IMR-90 (cell line): ENCODE measurements around the gene MRPL47. TPM values are rescaled to one million over a fixed set of nuclear protein-coding genes. Genes with fewer than 3 reads are reported as not detected.

Experiments
- ATAC-seq: fragments of 200-7000 bp; cut with Tn5 transposase; 2 replicates; pipeline ENCODE4 v1.9.1; 2020; ENCODE audit warnings: low read depth, mild to moderate bottlenecking, moderate library complexity
- BruUV-seq: library from RNA; stranded (reverse); fragments of 400-500 nt; replicated peaks from 2 replicates; lab custom pipeline; 2021; lab: Mats Ljungman, UMichigan
- CTCF ChIA-PET: fragments of 300-600 bp; formaldehyde crosslinking; extraction: SDS; loops from one replicate; lab custom pipeline; 2021; ENCODE audit warnings: antibody characterized with exemption; lab: Yijun Ruan, JAX
- POLR2A ChIA-PET: fragments of 300-600 bp; sonication (Branson Sonifier 250); formaldehyde crosslinking; loops from one replicate; lab custom pipeline; 2022; ENCODE audit warnings: antibody characterized with exemption; ENCODE audit not compliant: unreplicated experiment; lab: Charles Lee
- DNase-seq: peaks from one replicate; pipeline ENCODE4 v3.0.0; 2013
- H2AFZ ChIP-seq: replicated peaks from 2 replicates; pipeline ENCODE3; 2013; ENCODE audit warnings: low read length, mild to moderate bottlenecking; ENCODE audit not compliant: poor library complexity
- H2AK5ac ChIP-seq: 2 replicates; pipeline ENCODE4 v1.6.1; 2013; ENCODE audit warnings: low read depth, low read length, inconsistent platforms
- H2AK9ac ChIP-seq: replicated peaks from 2 replicates; pipeline ENCODE3; 2013; ENCODE audit warnings: mild to moderate bottlenecking, low read depth, low read length, moderate library complexity; ENCODE audit not compliant: poor library complexity
- H2BK120ac ChIP-seq: 2 replicates; pipeline ENCODE4 v1.6.1; 2013; ENCODE audit warnings: low read depth, low read length, inconsistent platforms
- H2BK15ac ChIP-seq: 3 replicates; pipeline ENCODE4 v1.6.1; 2013; ENCODE audit warnings: low read depth, low read length, inconsistent platforms
- H2BK20ac ChIP-seq: 2 replicates; pipeline ENCODE4 v1.6.1; 2013; ENCODE audit warnings: low read depth, mild to moderate bottlenecking, inconsistent platforms, low read length, moderate library complexity
- H2BK5ac ChIP-seq: 2 replicates; pipeline ENCODE4 v1.6.1; 2013; ENCODE audit warnings: mild to moderate bottlenecking, low read depth, low read length, inconsistent platforms; ENCODE audit not compliant: poor library complexity, severe bottlenecking
- H3K14ac ChIP-seq: replicated peaks from 2 replicates; pipeline ENCODE4 v1.6.1; 2013; ENCODE audit warnings: low read depth, low read length, inconsistent platforms
- H3K18ac ChIP-seq: 2 replicates; pipeline ENCODE4 v1.6.1; 2013; ENCODE audit warnings: low read depth, low read length, control low read depth
- H3K23ac ChIP-seq: 2 replicates; pipeline ENCODE4 v1.6.1; 2013; ENCODE audit warnings: low read depth, low read length, inconsistent platforms
- H3K27ac ChIP-seq: 2 replicates; pipeline ENCODE4 v1.5.1; 2013; ENCODE audit warnings: mild to moderate bottlenecking, control low read depth, low read length; ENCODE audit not compliant: insufficient read depth
- H3K27me3 ChIP-seq: 2 replicates; pipeline ENCODE4 v1.6.1; 2013; ENCODE audit warnings: low read length; ENCODE audit not compliant: control insufficient read depth, insufficient read depth
- H3K36me3 ChIP-seq: 2 replicates; pipeline ENCODE4 v1.6.1; 2013; ENCODE audit warnings: low read length, mixed read lengths; ENCODE audit not compliant: control insufficient read depth, insufficient read depth
- H3K4ac ChIP-seq: 2 replicates; pipeline ENCODE4 v1.6.1; 2013; ENCODE audit warnings: low read depth, low read length, inconsistent platforms
- H3K4me1 ChIP-seq: 2 replicates; pipeline ENCODE4 v1.6.1; 2013; ENCODE audit warnings: low read length, mixed read lengths; ENCODE audit not compliant: control insufficient read depth, insufficient read depth
- H3K4me2 ChIP-seq: 2 replicates; pipeline ENCODE4 v1.6.1; 2013; ENCODE audit warnings: low read depth, mild to moderate bottlenecking, control low read depth, low read length, moderate library complexity
- H3K4me3 ChIP-seq: 2 replicates; pipeline ENCODE4 v1.5.1; 2013; ENCODE audit warnings: low read depth, mild to moderate bottlenecking, control low read depth, low read length, moderate library complexity; ENCODE audit not compliant: insufficient read depth
- H3K56ac ChIP-seq: 2 replicates; pipeline ENCODE4 v1.6.1; 2013; ENCODE audit warnings: low read length, inconsistent platforms; ENCODE audit not compliant: insufficient read depth; ENCODE audit errors: extremely low read depth
- H3K79me1 ChIP-seq, 2 experiments: 2 replicates each; pipeline ENCODE4 v1.6.1; 2013; ENCODE audit warnings: low read length in 2 of 2, inconsistent platforms in 1 of 2, low read depth in 1 of 2
- H3K9ac ChIP-seq: 2 replicates; pipeline ENCODE4 v1.6.1; 2013; ENCODE audit warnings: low read depth, low read length, control low read depth
- H3K9me1 ChIP-seq: 2 replicates; pipeline ENCODE4 v1.6.1; 2013; ENCODE audit warnings: low read length, inconsistent platforms; ENCODE audit not compliant: insufficient read depth
- H3K9me3 ChIP-seq: 2 replicates; pipeline ENCODE4 v1.6.1; 2013; ENCODE audit warnings: low read length; ENCODE audit not compliant: control insufficient read depth, insufficient read depth
- H4K20me1 ChIP-seq: 2 replicates; pipeline ENCODE4 v1.6.1; 2013; ENCODE audit warnings: low read length, inconsistent platforms; ENCODE audit not compliant: insufficient read depth
- H4K5ac ChIP-seq: 2 replicates; pipeline ENCODE4 v1.6.1; 2013; ENCODE audit warnings: mild to moderate bottlenecking, low read depth, low read length, control low read depth
- H4K8ac ChIP-seq, 2 experiments: 2 replicates each; pipeline ENCODE4 v1.6.1; 2013; ENCODE audit warnings: low read depth in 2 of 2, low read length in 2 of 2, control low read depth in 1 of 2, inconsistent platforms in 1 of 2
- H4K91ac ChIP-seq: 2 replicates; pipeline ENCODE4 v1.6.1; 2013; ENCODE audit warnings: low read depth, low read length, inconsistent platforms; ENCODE audit not compliant: insufficient read depth
- BHLHE40 ChIP-seq: fragments of 150-350 bp; IDR thresholded peaks from 2 replicates; pipeline ENCODE4 v1.6.1; 2016; ENCODE audit warnings: mild to moderate bottlenecking, low read depth, low read length
- CEBPB ChIP-seq: IDR thresholded peaks from 2 replicates; pipeline ENCODE4 v1.6.1; 2012; ENCODE audit warnings: low read depth, low read length, improper control_type of control experiment
- CHD1 ChIP-seq: IDR thresholded peaks from 2 replicates; pipeline ENCODE4 v1.6.1; 2012; ENCODE audit warnings: low read depth, low read length, improper control_type of control experiment
- ELK1 ChIP-seq: fragments of 150-350 bp; IDR thresholded peaks from 2 replicates; pipeline ENCODE4 v1.6.1; 2016; ENCODE audit warnings: low read depth, mild to moderate bottlenecking, low read length, moderate library complexity, borderline replicate concordance
- MAFK ChIP-seq: IDR thresholded peaks from 2 replicates; pipeline ENCODE4 v1.6.1; 2012; ENCODE audit warnings: low read depth, low read length, improper control_type of control experiment
- dilution Hi-C: fragments of 300-500 bp; cut with HindIII; formaldehyde crosslinking; loops from one replicate; pipeline ENCODE4 v1.14.3; 2018; ENCODE audit warnings: low sequenced_read_pairs; ENCODE audit not compliant: unreplicated experiment
- in situ Hi-C: fragments of 300-500 bp; cut with MboI; formaldehyde crosslinking; loops from 3 replicates; pipeline ENCODE4 v1.14.3; 2019; ENCODE audit warnings: low sequenced_read_pairs, inconsistent platforms, mixed read lengths
- intact Hi-C: fragments of 100-400 bp; cut with micrococcal nuclease; formaldehyde crosslinking; loops from 2 replicates; pipeline ENCODE4 v1.10.0; 2022
- polyA plus RNA-seq, 3 experiments: library from polyadenylated mRNA; depleted of rRNA; stranded (reverse); fragments of >200 nt; gene quantifications; 2 replicates each; pipeline ENCODE4 v1.2.3, GENCODE V29; 2012; ENCODE audit warnings: low replicate concordance in 1 of 3
- total RNA-seq: library from RNA; depleted of rRNA; stranded (reverse); fragments of >200 nt; gene quantifications from 2 replicates; pipeline ENCODE4 v1.2.3, GENCODE V29; 2012

The MRPL47 gene
- total and polyA plus RNA-seq, 2 of the 4 experiments (the other 2 are of a cell fraction): 41.4 to 43.7 TPM

GRCh38 chr3:179589143-179589542 is 15.3 kb downstream of the MRPL47 start:
- intact Hi-C loops: no loop called here
- Histone ChIP-seq H4K91ac (no peak overlapping the region), H3K9me3 (no peaks in the 10 kb centered on the region), H4K20me1 (no peaks in the 10 kb centered on the region; the same call in 1 of the 2 replicates), H2BK120ac (no peak overlapping the region), H2AK5ac (no peak overlapping the region), H2AFZ (no peak overlapping the region), H3K36me3 (peaks cover 31% of the 10 kb centered on the region), H3K23ac (no peak overlapping the region), H3K4me3 (no peak overlapping the region), H2BK15ac (no peak overlapping the region), H3K14ac (no peak overlapping the region), H3K27me3 (no peaks in the 10 kb centered on the region), H4K8ac (no peak overlapping the region), H3K9ac (no peak overlapping the region), H2BK20ac (no peak overlapping the region), H3K4ac (no peak overlapping the region), H2BK5ac (no peak overlapping the region), H3K56ac (no peak overlapping the region), H4K5ac (no peak overlapping the region), H3K18ac (no peak overlapping the region), H3K4me1 (peaks cover 2% of the 10 kb centered on the region; the same call in 1 of the 2 replicates), H3K9me1 (peaks cover 3% of the 10 kb centered on the region; the same call in 1 of the 2 replicates), H3K27ac (no peak overlapping the region), H3K4me2 (no peak overlapping the region), H2AK9ac (no peak overlapping the region), H3K79me1 (no peaks in the 10 kb centered on the region; a peak in 2 of 4 replicates)
- ATAC-seq (no peak), DNase-seq (peak; percentile 73)
- in situ Hi-C loops: loop anchor here (25.0 kb wide), 1 partner anchor 1373 kb away; no protein-coding TSS in a partner anchor
- ChIA-PET POLR2A (interaction anchor here (0.8 kb wide), 1 partner anchor 15 kb away, joined by 3 read pairs; the partner anchor contains the start of genes MRPL47 and NDUFB5), CTCF (interaction anchor here (0.6 kb wide), 1 partner anchor 158 kb away, joined by 3 read pairs; no protein-coding TSS in a partner anchor)
- dilution Hi-C loops: no loop called here
- no TSS peak for BruUV-seq
- TF ChIP-seq CEBPB: no peak
- no peak for TF ChIP-seq ELK1
- TF ChIP-seq MAFK: no peak
- TF ChIP-seq BHLHE40: no peak
- TF ChIP-seq CHD1: no peak
